ENCODE data around the gene CNPPD1.

Gene CNPPD1

GRCh38 chr2:219122202-219122980 lies 54.3 kb downstream of the CNPPD1 start:
- DNase-seq (ENCODE audit: low read depth), result no peak

All from iris pigment epithelial cell (primary cell).